HCT116 (cell line): ENCODE measurements around the gene PSME4. TPM values are rescaled to one million over a fixed set of nuclear protein-coding genes. Genes with fewer than 3 reads are reported as not detected.

Experiments
- ATAC-seq: fragments of 200-7000 bp; cut with Tn5 transposase; 2 replicates; pipeline ENCODE4 v1.9.1; 2020; ENCODE audit warnings: mild to moderate bottlenecking, moderate library complexity
- BruUV-seq: library from RNA; stranded (reverse); fragments of 400-500 nt; replicated peaks from 2 replicates; lab custom pipeline; 2021; lab: Mats Ljungman, UMichigan
- CTCF ChIA-PET: fragments of 300-600 bp; sonication (Branson Sonifier 250); formaldehyde crosslinking; loops from one replicate; lab custom pipeline; 2021; ENCODE audit warnings: antibody characterized with exemption; lab: Charles Lee
- POLR2A ChIA-PET: fragments of 300-600, 350-600 bp; sonication (Branson Sonifier 250); formaldehyde crosslinking; loops from one replicate; lab custom pipeline; 2021; ENCODE audit warnings: antibody characterized with exemption; lab: Charles Lee
- RAD21 ChIA-PET, 2 experiments: fragments of 300-600 bp; sonication (Branson Sonifier 250); formaldehyde crosslinking; loops; one replicate each; lab custom pipeline; 2023; ENCODE audit warnings: low total read pairs in 2 of 2; ENCODE audit not compliant: uncharacterized antibody in 2 of 2, unreplicated experiment in 2 of 2, low non-redundant PET in 1 of 2; lab: Charles Lee
- DNase-seq: peaks from one replicate; pipeline ENCODE4 v3.0.0-alpha.2; 2010; ENCODE audit warnings: low read depth, low spot score
- H2AFZ ChIP-seq: fragments of 200-600 bp; shearing (Covaris generic), sonication (generic); 2 replicates; pipeline ENCODE4 v1.6.1; 2017; ENCODE audit warnings: low read depth, mixed run types, mixed read lengths, antibody characterized with exemption, low read length; ENCODE audit not compliant: poor library complexity, severe bottlenecking
- H3K27ac ChIP-seq: 2 replicates; pipeline ENCODE4 v1.5.1; 2012; ENCODE audit warnings: low read depth, low read length
- H3K27me3 ChIP-seq: fragments of 200-600 bp; sonication (generic); 2 replicates; pipeline ENCODE4 v1.6.1; 2016; ENCODE audit warnings: mixed run types, low read length, mixed read lengths; ENCODE audit not compliant: insufficient read depth
- H3K36me3 ChIP-seq, 2 experiments: fragments of 200-500 bp in 1 of 2; fragments of 200-600 bp in 1 of 2; sonication (Bioruptor generic) in 1 of 2; sonication (generic) in 1 of 2; 2 replicates each; pipeline versions ENCODE4 v1.5.1 to v1.6.1; 2014 to 2016; ENCODE audit warnings: low read length in 2 of 2, inconsistent platforms in 1 of 2, mixed read lengths in 1 of 2, mixed run types in 1 of 2; ENCODE audit not compliant: insufficient read depth in 2 of 2, control insufficient read depth in 1 of 2
- H3K4me1 ChIP-seq, 2 experiments: fragments of 200-600 bp in 1 of 2; sonication (generic) in 1 of 2; 2 replicates each; pipeline versions ENCODE4 v1.5.1 to v1.6.1; 2012 to 2017; ENCODE audit warnings: low read length in 2 of 2, inconsistent platforms in 1 of 2, mild to moderate bottlenecking in 1 of 2, mixed read lengths in 1 of 2, mixed run types in 1 of 2, moderate library complexity in 1 of 2; ENCODE audit not compliant: insufficient read depth in 2 of 2, control insufficient read depth in 1 of 2
- H3K4me2 ChIP-seq: fragments of 200-600 bp; sonication (generic); 2 replicates; pipeline ENCODE4 v1.6.1; 2017; ENCODE audit warnings: mixed run types, low read length, mixed read lengths
- H3K4me3 ChIP-seq, 2 experiments: fragments of 200-600 bp in 1 of 2; sonication (generic) in 1 of 2; replicated peaks in 1 of 2; 2 replicates each; pipeline ENCODE4 v1.5.1; 2011 to 2016; ENCODE audit warnings: low read length in 2 of 2, control low read depth in 1 of 2, low read depth in 1 of 2, mild to moderate bottlenecking in 1 of 2, mixed read lengths in 1 of 2, mixed run types in 1 of 2
- H3K79me2 ChIP-seq: fragments of 200-600 bp; sonication (generic); 2 replicates; pipeline ENCODE4 v1.6.1; 2017; ENCODE audit warnings: mild to moderate bottlenecking, mixed run types, low read length, moderate library complexity, mixed read lengths; ENCODE audit not compliant: insufficient read depth
- H3K9ac ChIP-seq: fragments of 200-600 bp; sonication (generic); 2 replicates; pipeline ENCODE4 v1.6.1; 2016; ENCODE audit warnings: low read length, mixed read lengths
- H3K9me2 ChIP-seq: fragments of 200-600 bp; sonication (generic), shearing (Covaris generic); 2 replicates; pipeline ENCODE4 v1.6.1; 2017; ENCODE audit warnings: mixed run types, mild to moderate bottlenecking, moderate library complexity; ENCODE audit not compliant: insufficient read depth
- H3K9me3 ChIP-seq, 2 experiments: fragments of 200-500 bp in 1 of 2; fragments of 200-600 bp in 1 of 2; sonication (Bioruptor generic) in 1 of 2; sonication (generic) in 1 of 2; 2 replicates each; pipeline ENCODE4 v1.6.1; 2014 to 2017; ENCODE audit warnings: low read length in 2 of 2, mixed read lengths in 2 of 2, inconsistent platforms in 1 of 2, low read depth in 1 of 2, mild to moderate bottlenecking in 1 of 2, mixed run types in 1 of 2, moderate library complexity in 1 of 2; ENCODE audit not compliant: control insufficient read depth in 1 of 2, insufficient read depth in 1 of 2
- H4K20me1 ChIP-seq: fragments of 200-600 bp; sonication (generic), shearing (Covaris generic); 2 replicates; pipeline ENCODE4 v1.6.1; 2017; ENCODE audit warnings: mixed run types, mild to moderate bottlenecking, moderate library complexity; ENCODE audit not compliant: insufficient read depth
- CBX3 ChIP-seq: IDR thresholded peaks from 2 replicates; pipeline ENCODE4 v1.6.1; 2012; ENCODE audit warnings: low read depth
- ELF1 ChIP-seq: IDR thresholded peaks from 2 replicates; pipeline ENCODE4 v1.6.1; 2012; ENCODE audit warnings: low read depth, borderline replicate concordance
- POLR2A ChIP-seq: IDR thresholded peaks from 2 replicates; pipeline ENCODE4 v1.7.0; 2011; ENCODE audit warnings: borderline replicate concordance; ENCODE audit not compliant: insufficient read depth, insufficient read length; ENCODE audit errors: extremely low read depth
- POLR2AphosphoS5 ChIP-seq: IDR thresholded peaks from 2 replicates; pipeline ENCODE4 v1.6.1; 2011; ENCODE audit warnings: mild to moderate bottlenecking, low read depth, low read length, moderate library complexity
- RAD21 ChIP-seq: IDR thresholded peaks from 2 replicates; pipeline ENCODE4 v1.6.1; 2012; ENCODE audit warnings: low read depth, mild to moderate bottlenecking
- SIN3A ChIP-seq: IDR thresholded peaks from 2 replicates; pipeline ENCODE4 v1.6.1; 2012; ENCODE audit warnings: low read depth
- SRF ChIP-seq: IDR thresholded peaks from 2 replicates; pipeline ENCODE4 v1.6.1; 2012; ENCODE audit warnings: low read depth
- YY1 ChIP-seq: IDR thresholded peaks from 2 replicates; pipeline ENCODE4 v1.6.1; 2011; ENCODE audit warnings: low read length, low read depth, moderate library complexity, mild to moderate bottlenecking; ENCODE audit not compliant: insufficient replicate concordance; ENCODE audit errors: extremely low read depth
- ZFX ChIP-seq: fragments of 450-650 bp; IDR thresholded peaks from 2 replicates; pipeline ENCODE4 v1.6.1; 2017
- ZNF274 ChIP-seq: fragments of 200-500 bp; sonication (Bioruptor generic); IDR thresholded peaks from 2 replicates; pipeline ENCODE4 v1.6.1; 2014; ENCODE audit warnings: mild to moderate bottlenecking, low read depth, low read length, inconsistent platforms
- intact Hi-C: fragments of 100-400 bp; cut with micrococcal nuclease; formaldehyde crosslinking; loops from 2 replicates; pipeline ENCODE4 v1.10.0; 2022
- total RNA-seq: library from RNA; stranded (reverse); gene quantifications from one replicate; pipeline ENCODE4 v1.2.1, GENCODE V29; 2021; ENCODE audit not compliant: unreplicated experiment
- TF ChIP-seq, protein P1 (sequence below): IDR thresholded peaks from 2 replicates; pipeline ENCODE4 v1.6.1; 2012; ENCODE audit warnings: low read depth
- TF ChIP-seq, protein P2 (sequence below): IDR thresholded peaks from 2 replicates; pipeline ENCODE4 v1.6.1; 2011; ENCODE audit warnings: mild to moderate bottlenecking, low read length, moderate library complexity; ENCODE audit not compliant: insufficient replicate concordance; ENCODE audit errors: extremely low read depth

PSME4 gene
- total RNA-seq, 1 experiment from 2014 or later, result 53.2 TPM

DNA sequence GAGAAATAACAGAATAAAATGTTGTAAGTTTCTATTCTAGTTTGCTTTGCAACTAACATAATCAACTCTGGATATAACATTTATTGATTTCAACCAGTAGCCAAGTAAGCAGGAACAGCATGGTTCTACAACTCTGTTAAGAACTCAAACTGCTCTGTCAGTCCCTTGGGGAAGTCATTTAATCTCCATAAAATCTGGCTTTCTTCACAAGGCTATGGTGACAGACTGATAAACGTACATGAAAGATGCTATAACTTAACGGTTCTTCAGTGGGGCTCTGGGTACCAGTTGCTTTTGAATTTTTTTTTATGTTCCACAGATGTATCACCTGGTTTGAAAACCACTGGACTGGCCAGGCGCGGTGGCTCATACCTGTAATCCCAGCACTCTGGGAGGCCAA is 10.3 kb downstream of the PSME4 start:
- ATAC-seq, result no peak
- POLR2A ChIA-PET, result no interaction called here
- intact Hi-C loops, result no loop called here
- CTCF ChIA-PET, result no interaction called here
- no peak for TF ChIP-seq POLR2A
- TF ChIP-seq ZNF274, result no peak
- TF ChIP-seq YY1, result no peak
- TF ChIP-seq SIN3A, result no peak
- TF ChIP-seq RAD21, result no peak
- no peak for TF ChIP-seq POLR2AphosphoS5
- TF ChIP-seq CBX3, result no peak
- no peak for TF ChIP-seq ZFX
- TF ChIP-seq SRF, result no peak
- TF ChIP-seq, all 23 proteins: peak for 0
- no peaks in the 10 kb centered on the region for H3K9me3 ChIP-seq
- no peak overlapping the region for H3K4me2 ChIP-seq
- H2AFZ ChIP-seq, result no peak overlapping the region
- no peaks in the 10 kb centered on the region for H3K9me2 ChIP-seq
- no peaks in the 10 kb centered on the region for H3K27me3 ChIP-seq
- no peak overlapping the region for H3K4me3 ChIP-seq
- H4K20me1 ChIP-seq, result 0 out of 2 replicates have a peak, but pooled peaks cover 4% of the 10 kb centered on the region
- H3K27ac ChIP-seq, result no peak overlapping the region
- no peaks in the 10 kb centered on the region for H3K36me3 ChIP-seq
- H3K4me1 ChIP-seq, result peaks cover 0 to 6% of the 10 kb centered on the region in 2 experiments; a peak in 1 of 4 replicates
- no peak overlapping the region for H3K9ac ChIP-seq
- BruUV-seq, result no TSS peak
- DNase-seq, result no peak
- peaks cover 97% of the 10 kb centered on the region for H3K79me2 ChIP-seq
- RAD21 ChIA-PET, result no interaction called here

DNA sequence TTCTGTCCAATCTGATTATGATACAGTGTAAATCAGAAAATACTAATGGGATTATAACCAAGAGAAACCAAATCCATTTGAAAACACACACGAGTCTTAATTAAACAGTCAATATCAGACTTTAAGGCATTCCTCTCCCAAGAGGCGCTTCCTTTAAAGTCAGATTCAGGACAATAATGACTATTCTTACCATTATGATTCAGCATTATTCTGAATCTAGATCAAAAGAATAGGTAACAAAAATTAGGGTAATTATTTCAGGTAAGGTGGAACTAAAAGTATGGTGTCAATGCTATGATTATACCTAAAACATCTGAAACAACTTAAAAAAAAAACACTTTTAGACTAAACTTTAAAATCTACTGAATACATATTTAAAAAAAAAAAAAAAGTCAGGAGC is 12.3 kb downstream of the PSME4 start:
- ChIA-PET RAD21 (no interaction called here), POLR2A (no interaction called here), CTCF (no interaction called here)
- DNase-seq, result no peak
- no peaks in the 10 kb centered on the region for H3K36me3 ChIP-seq
- peaks cover 0 to 6% of the 10 kb centered on the region in 2 experiments; a peak in 1 of 4 replicates for H3K4me1 ChIP-seq
- no peak overlapping the region for H3K9ac ChIP-seq
- 0 out of 2 replicates have a peak, but pooled peaks cover 4% of the 10 kb centered on the region for H4K20me1 ChIP-seq
- no peaks in the 10 kb centered on the region for H3K9me3 ChIP-seq
- no peak overlapping the region for H3K27ac ChIP-seq
- BruUV-seq, result no TSS peak
- H2AFZ ChIP-seq, result no peak overlapping the region
- no peak overlapping the region for H3K4me2 ChIP-seq
- no peak for ATAC-seq
- no peak overlapping the region for H3K4me3 ChIP-seq
- no peaks in the 10 kb centered on the region for H3K27me3 ChIP-seq
- intact Hi-C loops, result no loop called here
- no peaks in the 10 kb centered on the region for H3K9me2 ChIP-seq
- peaks cover 97% of the 10 kb centered on the region for H3K79me2 ChIP-seq
- TF ChIP-seq POLR2A (no peak), ELF1 (no peak), RAD21 (no peak), POLR2AphosphoS5 (no peak)
- TF ChIP-seq, protein P1, sequence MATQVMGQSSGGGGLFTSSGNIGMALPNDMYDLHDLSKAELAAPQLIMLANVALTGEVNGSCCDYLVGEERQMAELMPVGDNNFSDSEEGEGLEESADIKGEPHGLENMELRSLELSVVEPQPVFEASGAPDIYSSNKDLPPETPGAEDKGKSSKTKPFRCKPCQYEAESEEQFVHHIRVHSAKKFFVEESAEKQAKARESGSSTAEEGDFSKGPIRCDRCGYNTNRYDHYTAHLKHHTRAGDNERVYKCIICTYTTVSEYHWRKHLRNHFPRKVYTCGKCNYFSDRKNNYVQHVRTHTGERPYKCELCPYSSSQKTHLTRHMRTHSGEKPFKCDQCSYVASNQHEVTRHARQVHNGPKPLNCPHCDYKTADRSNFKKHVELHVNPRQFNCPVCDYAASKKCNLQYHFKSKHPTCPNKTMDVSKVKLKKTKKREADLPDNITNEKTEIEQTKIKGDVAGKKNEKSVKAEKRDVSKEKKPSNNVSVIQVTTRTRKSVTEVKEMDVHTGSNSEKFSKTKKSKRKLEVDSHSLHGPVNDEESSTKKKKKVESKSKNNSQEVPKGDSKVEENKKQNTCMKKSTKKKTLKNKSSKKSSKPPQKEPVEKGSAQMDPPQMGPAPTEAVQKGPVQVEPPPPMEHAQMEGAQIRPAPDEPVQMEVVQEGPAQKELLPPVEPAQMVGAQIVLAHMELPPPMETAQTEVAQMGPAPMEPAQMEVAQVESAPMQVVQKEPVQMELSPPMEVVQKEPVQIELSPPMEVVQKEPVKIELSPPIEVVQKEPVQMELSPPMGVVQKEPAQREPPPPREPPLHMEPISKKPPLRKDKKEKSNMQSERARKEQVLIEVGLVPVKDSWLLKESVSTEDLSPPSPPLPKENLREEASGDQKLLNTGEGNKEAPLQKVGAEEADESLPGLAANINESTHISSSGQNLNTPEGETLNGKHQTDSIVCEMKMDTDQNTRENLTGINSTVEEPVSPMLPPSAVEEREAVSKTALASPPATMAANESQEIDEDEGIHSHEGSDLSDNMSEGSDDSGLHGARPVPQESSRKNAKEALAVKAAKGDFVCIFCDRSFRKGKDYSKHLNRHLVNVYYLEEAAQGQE, result no peak
- TF ChIP-seq, protein P2, sequence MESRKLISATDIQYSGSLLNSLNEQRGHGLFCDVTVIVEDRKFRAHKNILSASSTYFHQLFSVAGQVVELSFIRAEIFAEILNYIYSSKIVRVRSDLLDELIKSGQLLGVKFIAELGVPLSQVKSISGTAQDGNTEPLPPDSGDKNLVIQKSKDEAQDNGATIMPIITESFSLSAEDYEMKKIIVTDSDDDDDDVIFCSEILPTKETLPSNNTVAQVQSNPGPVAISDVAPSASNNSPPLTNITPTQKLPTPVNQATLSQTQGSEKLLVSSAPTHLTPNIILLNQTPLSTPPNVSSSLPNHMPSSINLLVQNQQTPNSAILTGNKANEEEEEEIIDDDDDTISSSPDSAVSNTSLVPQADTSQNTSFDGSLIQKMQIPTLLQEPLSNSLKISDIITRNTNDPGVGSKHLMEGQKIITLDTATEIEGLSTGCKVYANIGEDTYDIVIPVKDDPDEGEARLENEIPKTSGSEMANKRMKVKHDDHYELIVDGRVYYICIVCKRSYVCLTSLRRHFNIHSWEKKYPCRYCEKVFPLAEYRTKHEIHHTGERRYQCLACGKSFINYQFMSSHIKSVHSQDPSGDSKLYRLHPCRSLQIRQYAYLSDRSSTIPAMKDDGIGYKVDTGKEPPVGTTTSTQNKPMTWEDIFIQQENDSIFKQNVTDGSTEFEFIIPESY, result no peak
